ENCODE measurements around the gene PRG2.

The PRG2 gene

DNA sequence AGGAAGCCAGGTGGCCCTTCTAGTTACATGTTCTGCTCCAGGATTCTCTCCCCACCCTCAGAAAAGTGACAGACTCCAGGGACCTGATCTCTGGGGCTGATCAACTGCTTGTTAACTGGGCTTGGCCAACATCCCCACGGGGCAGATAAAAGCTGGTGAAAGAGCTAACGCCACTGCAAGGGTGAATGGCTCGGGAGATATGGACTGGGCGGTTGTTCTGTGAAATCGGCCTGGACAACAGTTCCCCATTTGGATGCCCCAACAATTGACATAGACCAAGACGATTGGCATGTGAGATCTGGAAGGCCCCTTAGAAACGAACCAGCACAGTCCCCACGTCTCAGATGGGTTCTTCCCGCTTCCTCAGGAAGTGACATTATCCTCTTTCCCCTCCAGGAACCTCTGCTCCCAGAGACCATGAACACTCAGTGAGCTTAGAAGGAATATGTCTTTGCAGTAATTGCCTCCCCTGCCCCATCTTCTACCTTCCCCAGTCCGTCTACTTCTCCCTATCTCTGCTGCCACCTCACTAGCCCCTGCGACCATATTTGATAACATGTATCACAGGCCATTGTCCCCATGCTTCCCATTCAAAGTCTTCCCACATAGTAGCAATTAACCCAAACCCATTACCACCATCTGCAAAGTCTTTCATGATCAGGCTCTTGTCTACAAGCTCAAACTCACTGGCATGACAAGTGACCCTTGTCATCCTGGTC lies 5.6 kb upstream of the PRG2 start:
- DNase-seq: no peak

DNA sequence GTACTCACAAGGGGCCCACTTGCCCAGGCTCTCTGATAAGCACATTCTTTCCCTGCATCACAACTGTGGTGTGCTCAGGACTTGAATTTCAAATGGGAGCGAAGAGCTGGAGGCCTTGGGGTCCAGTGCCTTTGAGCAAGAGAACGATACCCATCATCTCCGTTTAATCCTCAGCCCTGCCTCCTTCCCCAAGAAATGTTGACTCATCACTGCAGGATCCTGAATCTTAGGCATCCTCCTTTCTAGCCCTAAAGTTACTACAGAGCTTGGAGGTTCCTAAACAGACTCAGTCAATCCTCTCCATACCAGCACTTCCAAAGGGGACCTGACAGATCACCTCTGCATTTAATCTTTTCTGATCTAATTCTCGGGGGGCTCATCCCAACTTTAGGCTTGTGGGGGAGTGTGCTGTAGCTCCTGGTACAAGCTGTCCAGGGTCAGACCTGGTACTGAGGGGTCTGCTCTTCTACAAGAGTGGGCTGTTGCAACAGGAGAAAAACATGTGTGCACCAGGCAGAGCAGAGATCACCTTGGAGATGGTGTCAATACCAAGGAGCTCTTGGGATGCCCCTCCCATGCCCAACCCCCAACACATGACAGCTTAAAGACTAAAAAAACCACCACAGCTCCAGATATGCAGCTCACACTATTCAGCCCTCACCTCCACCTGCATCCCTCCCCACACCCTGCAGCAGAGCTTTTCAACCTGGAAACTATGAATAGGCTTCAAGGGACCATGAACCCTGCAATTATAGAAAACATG lies 3.9 kb upstream of the PRG2 start:
- no peak for DNase-seq

DNA sequence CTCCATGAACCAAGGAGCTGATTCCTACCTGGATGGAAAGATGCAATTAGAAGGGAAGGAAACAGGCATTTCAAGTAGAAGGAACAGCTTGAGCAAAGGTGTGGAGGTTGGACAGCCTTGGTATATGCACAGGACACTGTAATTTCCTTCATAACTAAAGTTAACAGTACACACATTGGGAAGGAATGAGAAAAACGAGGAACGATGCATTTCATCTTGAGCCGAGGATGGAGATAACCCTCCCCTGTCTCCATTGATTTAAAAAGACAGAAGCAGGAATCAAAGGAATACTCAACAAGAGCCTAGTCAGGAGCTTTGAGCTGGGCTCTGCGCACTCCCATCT lies 2.3 kb upstream of the PRG2 start:
- DNase-seq: no peak

DNA sequence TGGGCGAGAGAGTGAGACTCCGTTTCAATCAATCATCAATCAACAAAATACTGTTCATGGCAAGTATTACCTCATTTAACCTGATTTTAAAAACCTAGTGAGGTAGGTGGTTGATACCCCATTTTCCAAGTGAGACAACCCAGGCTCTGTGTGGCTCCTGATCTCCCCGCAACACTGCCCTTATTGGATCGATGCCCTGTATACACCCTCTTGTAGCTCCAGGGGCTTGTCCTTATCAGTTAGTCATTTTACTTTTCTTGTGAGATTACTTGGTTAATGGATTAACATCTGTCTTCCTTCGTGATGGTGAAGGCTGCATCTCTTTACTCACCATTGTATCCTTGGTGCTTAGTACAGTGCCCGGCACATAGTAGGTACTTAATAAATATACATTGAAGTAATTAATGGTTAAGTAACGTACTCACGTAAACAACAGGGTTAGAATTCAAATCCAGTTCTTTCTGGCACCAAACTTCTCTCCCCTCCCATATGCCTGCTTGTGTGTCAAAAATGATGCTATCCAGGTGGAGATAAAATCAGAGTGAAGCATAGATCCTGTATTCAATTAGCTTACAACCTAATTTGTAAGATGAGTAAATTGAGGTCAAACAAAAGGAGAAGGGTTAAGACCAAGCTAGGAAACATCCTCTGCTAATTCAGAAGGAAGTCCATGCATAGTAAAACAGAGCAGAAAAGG lies 1.8 kb upstream of the PRG2 start:
- no peak for DNase-seq

DNA sequence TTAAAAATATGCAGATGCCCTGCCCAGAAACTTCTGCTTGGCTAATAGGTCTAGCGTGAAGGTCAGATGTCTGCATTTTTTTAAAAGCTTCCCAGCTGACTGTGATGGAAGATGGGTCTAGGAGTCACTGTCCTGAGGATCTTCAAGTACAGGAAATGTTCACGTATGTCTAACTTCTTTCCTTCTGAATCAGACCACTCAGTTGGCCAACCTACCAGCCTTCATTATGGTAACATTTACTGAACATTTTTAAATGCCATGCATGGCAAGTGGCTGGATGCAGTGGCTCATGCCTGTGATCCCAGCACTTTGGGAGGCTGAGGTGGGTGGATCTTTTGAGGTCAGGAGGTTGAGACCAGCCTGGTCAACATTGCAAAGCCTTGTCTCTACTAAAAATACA lies 1.1 kb upstream of the PRG2 start:
- DNase-seq: no peak

DNA sequence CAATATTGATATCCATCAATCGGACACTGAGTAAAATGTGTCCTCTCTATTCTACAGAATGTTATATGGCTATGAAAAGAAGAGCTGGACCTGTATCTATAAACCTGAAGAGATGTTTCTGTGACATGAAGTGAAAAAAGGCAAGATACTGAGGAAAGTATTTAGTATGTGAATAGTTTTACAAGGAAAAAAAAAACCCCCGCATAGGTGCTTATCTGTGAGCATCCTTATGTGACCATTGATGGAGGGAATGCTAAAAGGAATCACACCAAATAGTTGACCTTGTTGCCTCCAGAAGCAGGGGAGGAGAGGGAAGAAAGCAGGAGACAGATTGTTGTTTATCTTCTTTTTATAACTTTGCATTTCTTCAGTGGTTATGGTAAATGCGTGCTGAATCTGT lies 661 bp upstream of the PRG2 start:
- no peak for DNase-seq

DNA sequence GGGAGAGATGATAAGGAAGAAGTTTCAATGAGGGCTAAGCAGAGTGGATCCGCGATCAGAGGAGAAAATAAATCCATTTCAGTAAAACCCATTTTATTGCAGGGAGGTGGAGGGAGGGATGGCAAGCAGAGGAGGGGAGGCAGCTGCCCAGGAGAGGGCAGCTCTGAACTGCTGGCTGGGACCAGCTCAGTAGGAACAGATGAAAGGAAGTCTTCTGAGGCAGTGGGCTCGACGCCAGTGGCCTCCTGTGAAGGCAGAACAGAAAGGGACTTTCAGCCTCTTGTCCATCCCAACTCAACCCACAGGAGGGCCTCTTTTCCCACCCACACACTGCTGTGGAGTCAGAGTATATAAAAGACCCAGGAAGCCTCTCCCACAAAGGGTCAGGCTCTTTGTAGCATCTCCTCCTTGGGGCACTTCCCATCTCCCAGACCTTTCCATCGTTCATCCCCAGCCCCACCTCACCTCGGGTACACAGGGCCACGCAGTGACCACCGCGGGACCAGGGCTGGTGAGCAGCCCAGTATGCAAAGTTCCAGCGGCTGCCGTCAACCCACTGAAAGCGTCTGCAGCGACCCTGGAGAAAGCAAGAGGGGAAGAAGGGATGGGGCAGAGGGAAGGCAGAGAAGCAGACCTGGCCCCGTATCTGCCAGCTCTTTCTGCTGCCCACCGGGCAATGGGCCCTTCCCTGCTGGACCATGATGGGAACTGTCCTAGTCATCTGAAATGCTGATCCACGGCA lies 3.0 kb downstream of the PRG2 start:
- no peak for DNase-seq

DNA sequence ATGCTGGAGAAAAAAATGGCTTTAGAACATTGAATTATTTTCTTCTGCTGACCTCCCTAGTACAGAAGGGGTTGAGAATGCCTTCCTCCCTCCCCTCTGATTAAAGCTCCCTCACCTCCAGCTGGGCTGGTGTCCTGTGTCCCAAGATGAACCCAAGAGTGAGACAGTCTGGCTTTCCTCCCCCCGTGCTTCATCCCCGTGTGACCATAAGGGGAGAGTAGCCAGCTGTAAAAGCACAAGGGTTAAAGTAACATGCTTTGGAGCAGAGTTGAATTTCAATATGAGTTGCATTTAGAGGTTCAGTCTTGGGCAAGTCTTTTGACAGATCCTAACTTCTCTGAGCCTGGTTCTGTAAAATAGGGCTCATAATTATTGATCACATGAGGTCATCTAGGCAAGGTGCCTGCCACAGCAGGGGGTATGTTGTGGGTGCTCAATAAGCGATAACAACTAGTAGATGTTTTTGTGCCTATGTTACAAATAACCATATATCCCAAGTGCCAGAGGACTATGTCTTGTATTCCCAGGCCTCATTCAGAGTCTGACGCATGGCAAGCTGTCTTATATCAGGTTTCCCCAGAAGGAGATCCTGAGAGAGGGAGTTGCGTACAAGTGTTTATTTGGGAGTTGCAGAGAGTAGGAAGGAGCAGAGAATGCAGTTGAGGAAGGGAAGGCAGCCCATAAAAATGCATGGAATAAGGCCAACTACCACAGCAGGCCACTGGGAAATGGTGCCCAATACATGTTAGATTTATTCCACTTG lies 4.1 kb downstream of the PRG2 start:
- no peak for DNase-seq

DNA sequence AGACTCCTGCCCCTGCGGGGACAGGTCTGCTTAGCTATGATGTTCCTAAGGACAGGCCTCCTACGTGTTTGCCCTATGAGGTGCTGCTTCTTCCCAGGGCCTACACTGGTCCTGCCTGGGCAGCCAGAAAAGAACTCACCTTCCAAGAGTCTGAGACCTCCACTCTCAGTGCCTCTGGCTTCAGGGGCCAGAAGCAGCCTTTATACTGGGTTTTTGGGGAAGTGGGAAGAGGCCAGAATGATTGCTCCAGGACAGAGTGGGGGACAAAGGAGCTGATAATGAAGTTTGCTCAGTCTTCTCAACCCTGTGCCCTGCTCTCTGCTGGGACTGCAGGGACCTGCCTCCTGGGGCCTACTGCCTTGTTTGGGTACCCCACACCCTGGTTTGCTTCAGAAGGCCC lies 9.5 kb downstream of the PRG2 start, which contains the start of gene PRG3:
Gene PRG3 (minus strand): TSS at position 176 of the 400 bp plus-strand sequence. CDS start 442 bp downstream, outside the sequence.
- DNase-seq: no peak

DNA sequence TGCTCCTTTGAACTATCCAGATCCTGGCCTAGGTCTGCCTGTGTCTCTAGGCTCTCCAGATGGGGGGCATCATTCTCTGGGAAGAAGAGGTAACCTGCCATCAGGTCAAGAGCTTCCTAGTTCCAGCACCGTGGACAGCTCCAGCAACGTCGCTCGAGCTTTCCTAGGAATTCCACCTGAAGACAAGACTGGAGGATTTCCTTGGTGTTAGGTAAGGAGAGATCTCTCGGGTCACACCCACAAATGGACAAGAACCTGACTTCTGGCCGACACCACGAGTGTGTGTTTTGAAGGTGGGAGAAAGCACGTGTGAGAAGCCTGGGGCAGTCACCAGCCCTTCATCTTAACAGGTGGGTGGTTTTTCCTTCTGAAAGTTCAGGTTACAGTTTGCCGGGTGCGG lies 10.7 kb downstream of the PRG2 start:
- DNase-seq: no peak

DNA sequence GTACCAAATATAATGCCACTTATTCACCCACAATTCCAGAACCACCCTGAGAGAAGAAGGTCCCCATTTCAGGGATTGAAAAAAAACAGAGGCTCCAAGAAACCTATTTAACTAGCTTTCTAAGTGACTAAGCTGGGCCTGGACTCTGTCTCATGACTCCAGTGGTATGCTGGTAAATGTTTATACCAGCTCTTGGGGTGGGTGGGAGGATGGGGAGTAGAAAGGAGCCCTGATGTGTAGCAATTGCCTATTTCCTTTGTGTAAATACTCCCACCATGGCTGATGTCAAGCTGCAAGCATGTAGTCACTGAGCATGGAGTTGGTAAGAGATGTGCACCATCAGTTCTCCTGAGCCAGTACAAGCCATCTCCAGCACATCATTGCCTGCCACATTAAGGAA lies 12.3 kb downstream of the PRG2 start:
- DNase-seq: no peak

DNA sequence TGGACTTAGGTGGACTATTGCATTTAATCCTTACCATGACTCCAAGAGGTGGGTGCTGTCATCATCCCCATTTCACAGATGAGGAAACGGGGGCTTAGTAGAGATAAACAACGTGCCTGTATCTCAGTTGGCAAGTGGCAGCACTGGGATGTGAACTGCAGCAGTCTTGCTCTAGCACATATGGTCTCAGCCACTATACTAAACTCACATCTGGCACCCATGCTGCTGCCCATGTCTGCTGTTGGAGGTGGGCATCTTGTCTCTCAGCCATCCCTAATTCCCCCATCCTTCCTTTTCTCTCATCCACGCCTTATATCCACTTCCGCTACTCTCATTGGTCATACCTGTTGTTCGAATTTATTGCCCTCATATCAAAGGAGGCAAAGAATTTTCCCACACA lies 13.3 kb downstream of the PRG2 start:
- DNase-seq: no peak

DNA sequence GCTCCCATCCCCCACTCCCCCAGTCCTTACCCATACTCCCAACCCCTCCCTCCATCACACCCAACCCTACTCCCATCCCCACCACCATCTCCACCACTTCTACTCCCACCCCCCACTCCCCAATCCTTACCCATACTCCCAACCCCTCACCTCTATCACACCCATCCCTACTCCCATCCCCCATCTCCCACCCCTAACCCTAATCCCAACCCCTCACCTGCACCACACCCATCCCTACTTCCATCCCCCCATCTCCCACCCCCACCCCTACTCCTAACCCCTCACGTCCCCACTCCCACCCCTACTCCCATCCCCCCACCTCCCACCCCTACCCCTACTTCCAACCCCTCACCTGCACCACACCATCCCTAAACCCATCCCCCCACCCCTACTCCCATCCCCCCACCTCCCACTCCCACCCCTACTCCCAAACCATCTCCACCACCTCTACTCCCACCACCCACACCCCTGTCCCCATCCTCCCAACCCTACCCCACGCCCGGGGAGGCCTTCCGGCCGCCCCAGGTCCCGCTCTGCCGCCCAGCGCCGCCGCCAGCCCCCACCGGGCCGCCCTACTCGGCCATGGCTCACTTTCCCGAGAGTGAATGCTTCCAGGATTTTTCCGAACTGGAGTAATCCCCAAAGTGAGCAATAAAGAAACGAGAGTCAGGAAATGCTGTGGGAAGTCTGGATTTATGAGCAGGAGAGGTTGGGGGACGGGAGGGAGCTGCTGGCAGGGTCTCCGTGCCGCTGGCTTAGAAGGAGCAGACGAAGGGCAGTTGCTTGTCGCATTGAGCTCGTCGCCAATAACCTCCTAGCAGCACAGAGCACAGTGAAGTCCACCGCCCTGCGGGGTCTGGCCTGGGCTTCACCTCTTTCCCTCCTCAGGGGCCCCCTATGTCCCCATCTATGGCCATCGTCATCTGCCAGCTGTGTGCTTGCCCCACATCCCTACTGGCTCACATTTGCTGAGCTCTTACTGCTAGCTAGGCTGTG lies 14.1 kb downstream of the PRG2 start:
- no peak for DNase-seq

DNA sequence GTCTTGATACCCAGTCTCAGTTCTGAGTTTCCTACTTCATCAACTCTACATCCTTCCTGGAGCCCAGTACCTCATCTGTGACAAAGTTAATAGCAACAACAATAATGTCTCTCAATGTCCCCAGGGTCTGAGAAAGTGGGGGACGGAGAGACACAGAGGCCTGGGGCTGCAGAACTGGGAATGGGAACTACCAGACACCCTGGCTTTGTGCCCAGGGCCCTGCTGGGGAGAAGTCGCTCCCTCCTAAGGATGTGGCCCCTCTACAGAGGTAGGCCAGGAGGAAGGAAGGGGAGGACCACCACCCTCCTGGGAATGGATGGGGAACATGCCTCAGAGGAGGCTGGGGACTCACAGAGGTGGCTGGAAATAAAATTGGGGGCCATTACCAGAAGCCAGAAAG lies 15.0 kb downstream of the PRG2 start:
- no peak for DNase-seq

DNA sequence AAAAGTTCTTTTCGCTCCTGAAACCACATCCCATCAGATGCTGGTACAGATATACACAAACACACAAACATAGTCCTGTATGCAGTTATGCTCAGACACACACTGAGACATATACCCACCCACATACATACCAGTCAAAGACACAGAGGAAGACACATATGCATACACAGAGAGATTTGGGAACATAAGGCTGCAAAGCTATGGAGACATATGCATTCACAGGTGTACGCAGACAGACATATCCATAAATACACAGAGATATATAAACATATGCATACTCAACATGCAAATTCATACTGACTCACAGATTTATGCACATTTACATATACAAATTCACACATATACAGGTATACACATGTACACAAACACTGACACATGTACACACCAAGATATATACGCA lies 15.5 kb downstream of the PRG2 start:
- no peak for DNase-seq

DNA sequence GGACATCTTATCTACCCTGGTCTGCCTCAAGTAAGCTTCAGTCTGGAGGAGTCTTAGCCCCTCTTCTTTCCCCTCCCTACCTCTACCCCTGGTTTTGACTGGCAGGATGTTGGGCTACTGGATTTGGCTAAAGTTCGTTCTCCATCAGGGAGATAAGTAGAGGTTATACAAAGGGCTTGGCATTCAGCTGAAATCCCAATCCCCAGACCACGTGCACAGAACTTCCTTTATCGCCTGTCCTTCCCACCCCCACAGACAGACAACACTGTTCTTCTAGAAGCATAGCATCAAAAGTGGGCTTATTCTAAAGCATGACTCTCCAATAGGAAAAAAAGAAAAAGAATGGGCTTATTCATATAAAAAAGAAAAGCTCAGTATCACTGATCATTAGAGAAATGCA lies 17.3 kb downstream of the PRG2 start:
- no peak for DNase-seq

DNA sequence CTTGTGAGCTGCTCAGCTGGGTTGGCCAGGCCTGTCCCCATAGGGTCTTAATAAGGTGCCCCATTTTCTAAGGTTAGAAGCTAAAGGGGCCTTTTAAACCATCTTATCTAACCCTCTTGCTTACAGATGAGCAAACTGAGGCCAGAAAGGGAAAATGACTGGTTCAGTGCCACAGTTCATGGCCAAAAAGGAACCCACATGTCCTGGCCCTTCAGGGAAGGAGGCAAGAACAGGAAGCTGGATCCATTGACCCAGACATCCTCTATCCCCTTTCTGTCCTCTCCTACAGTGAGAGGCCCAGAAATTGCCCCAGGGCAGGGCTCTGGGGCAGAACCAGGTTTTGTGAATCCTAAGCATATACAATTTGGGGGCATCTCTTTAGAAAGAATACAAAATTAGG lies 19.5 kb downstream of the PRG2 start:
- no peak for DNase-seq

DNA sequence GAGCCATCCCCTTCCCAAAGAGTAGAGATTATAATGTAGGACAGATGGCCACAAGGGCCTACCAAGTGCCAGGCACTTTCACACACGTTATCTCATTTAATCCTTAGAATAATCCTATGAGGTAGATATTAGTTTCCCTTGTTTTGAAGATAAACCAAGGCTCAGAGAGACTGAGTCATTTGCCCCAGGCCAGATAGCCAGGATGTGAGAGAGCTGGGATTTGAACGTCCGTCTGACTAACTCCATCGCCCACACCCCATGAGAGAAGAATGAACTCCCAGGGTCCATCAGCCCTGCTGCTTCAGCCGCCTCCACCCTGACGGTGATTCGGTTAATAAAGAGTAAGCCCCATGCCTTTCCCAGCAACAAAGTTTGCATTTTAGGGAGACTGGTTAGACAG lies 20.2 kb downstream of the PRG2 start:
- no peak for DNase-seq

DNA sequence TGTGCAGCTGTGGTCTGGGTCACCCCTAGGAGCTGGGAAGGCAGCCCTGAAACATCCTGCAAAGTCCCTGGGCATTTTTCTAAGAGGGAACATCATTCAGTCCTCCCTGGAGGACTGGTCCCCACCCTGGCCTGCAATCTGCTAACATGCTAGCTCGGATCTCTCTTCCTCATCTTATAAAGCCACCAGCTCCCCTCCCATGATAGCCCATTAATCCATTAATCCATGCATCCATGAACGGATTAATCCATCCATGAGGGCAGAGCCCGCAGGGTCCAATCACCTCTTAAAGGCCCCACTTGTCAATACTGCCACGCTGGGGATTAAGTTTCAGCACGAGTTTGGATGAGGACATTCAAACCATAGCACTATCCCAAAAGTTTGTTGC lies 21.6 kb downstream of the PRG2 start:
- DNase-seq: no peak

DNA sequence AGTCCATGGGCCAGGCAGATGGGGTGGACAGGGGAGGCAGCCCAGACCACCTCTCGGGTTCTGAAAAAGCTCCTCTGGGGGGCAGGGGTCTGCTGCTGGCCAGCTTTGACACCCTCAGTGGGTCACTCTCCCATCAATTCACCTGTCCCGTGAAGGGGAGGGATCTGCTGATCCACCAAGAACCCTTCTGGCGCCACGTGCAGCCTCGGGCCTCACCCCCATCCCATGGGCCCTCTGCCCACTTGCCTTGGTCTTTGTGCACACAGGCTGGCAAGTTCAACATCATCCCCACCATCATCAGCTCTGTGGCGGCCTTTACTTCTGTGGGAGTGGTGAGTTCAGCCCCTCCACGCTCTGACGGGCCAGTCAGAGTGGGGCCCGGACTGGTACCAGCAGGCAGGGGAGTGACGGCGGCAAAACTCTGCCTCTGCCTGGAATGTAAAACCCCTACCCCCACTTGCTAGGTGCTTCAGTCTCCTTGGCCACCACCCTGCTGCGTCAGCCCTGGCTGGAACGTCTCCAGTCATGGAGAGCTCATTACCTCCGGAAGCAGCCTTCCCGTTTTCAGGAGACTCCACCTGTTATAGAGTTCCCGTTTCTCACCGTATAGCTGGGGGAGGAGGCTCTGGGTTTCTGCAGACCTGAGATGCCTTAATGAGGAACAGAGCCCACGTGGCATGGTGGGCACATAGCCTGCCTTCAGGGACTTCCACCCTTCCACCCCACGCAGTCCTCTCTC lies 22.2 kb downstream of the PRG2 start:
- DNase-seq: peak; percentile 27

Data from NCI-H1092 (cell line).